Keratinocyte (primary cell): ENCODE measurements around the gene MRTO4. TPM values are rescaled to one million over a fixed set of nuclear protein-coding genes. Genes with fewer than 3 reads are reported as not detected.

Experiments used
- DNase-seq: peaks from one replicate; pipeline ENCODE4 v3.0.0-alpha.2; 2011; ENCODE audit warnings: low read depth, missing footprints, low spot score
- FAIRE-seq: peaks from 2 replicates; lab custom pipeline; 2011; peaks lifted over from hg19 to GRCh38; lab: Jason Lieb, UNC
- H2AFZ ChIP-seq: 2 replicates; pipeline ENCODE4 v1.6.0; 2012; ENCODE audit warnings: low read length, control low read depth, inconsistent platforms; ENCODE audit not compliant: control insufficient read depth
- H3K27ac ChIP-seq: 2 replicates; pipeline ENCODE4 v1.5.1; 2011; ENCODE audit warnings: low read length; ENCODE audit not compliant: control insufficient read depth, insufficient read depth
- H3K27me3 ChIP-seq: 3 replicates; pipeline ENCODE4 v1.6.0; 2011; ENCODE audit warnings: low read length; ENCODE audit not compliant: control insufficient read depth, insufficient read depth; ENCODE audit errors: extremely low read depth
- H3K36me3 ChIP-seq, 2 experiments: 2 replicates in 1 of 2; 3 replicates in 1 of 2; pipeline ENCODE4 v1.5.1; 2011; ENCODE audit warnings: low read length in 2 of 2, mild to moderate bottlenecking in 1 of 2; ENCODE audit not compliant: control insufficient read depth in 2 of 2, insufficient read depth in 2 of 2; ENCODE audit errors: extremely low read depth in 1 of 2
- H3K4me1 ChIP-seq: 3 replicates; pipeline ENCODE4 v1.5.1; 2011; ENCODE audit warnings: low read length; ENCODE audit not compliant: control insufficient read depth, insufficient read depth; ENCODE audit errors: extremely low read depth
- H3K4me2 ChIP-seq: 3 replicates; pipeline ENCODE4 v1.6.0; 2011; ENCODE audit warnings: low read depth, low read length; ENCODE audit not compliant: control insufficient read depth, insufficient read depth; ENCODE audit errors: extremely low read depth
- H3K4me3 ChIP-seq, 3 experiments: fragments of 200-600 bp in 1 of 3; sonication (generic) in 1 of 3; 2 replicates in 2 of 3; 3 replicates in 1 of 3; pipeline ENCODE4 v1.5.1; 2011 to 2016; ENCODE audit warnings: low read length in 3 of 3, mild to moderate bottlenecking in 3 of 3, control low read depth in 2 of 3, inconsistent platforms in 1 of 3, low read depth in 1 of 3, mixed read lengths in 1 of 3, mixed run types in 1 of 3, moderate library complexity in 1 of 3; ENCODE audit not compliant: control insufficient read depth in 2 of 3, insufficient read depth in 2 of 3; ENCODE audit errors: extremely low read depth in 1 of 3
- H3K79me2 ChIP-seq: 2 replicates; pipeline ENCODE4 v1.6.0; 2012; ENCODE audit warnings: low read length; ENCODE audit not compliant: control insufficient read depth, insufficient read depth
- H3K9ac ChIP-seq: 3 replicates; pipeline ENCODE4 v1.6.0; 2011; ENCODE audit warnings: low read length; ENCODE audit not compliant: control insufficient read depth, insufficient read depth; ENCODE audit errors: extremely low read depth
- H3K9me1 ChIP-seq: 3 replicates; pipeline ENCODE4 v1.6.0; 2011; ENCODE audit warnings: low read length; ENCODE audit not compliant: control insufficient read depth, insufficient read depth; ENCODE audit errors: extremely low read depth
- H3K9me3 ChIP-seq: 2 replicates; pipeline ENCODE4 v1.5.1; 2012; ENCODE audit warnings: low read depth, low read length; ENCODE audit not compliant: control insufficient read depth
- H4K20me1 ChIP-seq: 3 replicates; pipeline ENCODE4 v1.6.0; 2011; ENCODE audit warnings: low read length; ENCODE audit not compliant: control insufficient read depth, insufficient read depth; ENCODE audit errors: extremely low read depth
- CTCF ChIP-seq, 3 experiments: IDR thresholded peaks in 1 of 3; conservative IDR thresholded peaks in 1 of 3; optimal IDR thresholded peaks in 1 of 3; 2 replicates in 2 of 3; 3 replicates in 1 of 3; pipeline versions ENCODE3 to v1.5.1; 2011; ENCODE audit warnings: low read length in 3 of 3, mild to moderate bottlenecking in 3 of 3, moderate library complexity in 2 of 3, control low read depth in 1 of 3, inconsistent platforms in 1 of 3; ENCODE audit not compliant: insufficient read depth in 2 of 3; ENCODE audit errors: extremely low read depth in 1 of 3
- EZH2 ChIP-seq: IDR thresholded peaks from one replicate; pipeline ENCODE4 v1.6.1; 2012; ENCODE audit warnings: inconsistent platforms, mild to moderate bottlenecking, low read length, moderate library complexity
- dilution Hi-C: fragments of 300-500 bp; cut with MboI; formaldehyde crosslinking; loops from one replicate; pipeline ENCODE4 v1.7.0; 2020; ENCODE audit warnings: low sequenced_read_pairs; ENCODE audit not compliant: extremely low pct_ligation_motif_present
- polyA plus RNA-seq, 5 experiments: library from polyadenylated mRNA; depleted of rRNA in 3 of 5; stranded (reverse) in 3 of 5; stranded (forward) in 1 of 5; unstranded in 1 of 5; fragments of >200 nt; gene quantifications; 1 replicate in 1 of 5; 2 replicates in 3 of 5; 3 replicates in 1 of 5; pipeline versions ENCODE4 v1.2.1 to v1.2.3, GENCODE V29; 2011 to 2012; ENCODE audit warnings: missing spikeins in 2 of 5, low read depth in 1 of 5, low replicate concordance in 1 of 5

The MRTO4 gene
- polyA plus RNA-seq, 1 donor (not counting 4 experiments of a cell fraction or from before 2014, with no cell fraction given), result 50.2 TPM

GRCh38 chr1:19205403-19205802, 46.2 kb upstream of the MRTO4 start:
- Histone ChIP-seq H3K36me3 (peaks cover 6 to 9% of the 10 kb centered on the region in 2 experiments), H2AFZ (no peak overlapping the region), H3K27me3 (no peaks in the 10 kb centered on the region), H3K9me3 (no peaks in the 10 kb centered on the region), H3K9ac (no peak overlapping the region), H3K4me1 (peaks cover 23% of the 10 kb centered on the region), H4K20me1 (peaks cover 11% of the 10 kb centered on the region), H3K4me3 (no peak overlapping the region), H3K9me1 (no peaks in the 10 kb centered on the region), H3K79me2 (peaks cover 93% of the 10 kb centered on the region), H3K4me2 (no peak overlapping the region), H3K27ac (no peak overlapping the region)
- no peak for FAIRE-seq
- DNase-seq, result no peak
- dilution Hi-C loops, result no loop called here
- no peak for TF ChIP-seq CTCF (optimal IDR thresholded peaks at IDR 0.05 in 1 of 3, IDR thresholded peaks at IDR 0.05 in 1 of 3, conservative IDR thresholded peaks at IDR 0.05 in 1 of 3; ENCODE audit: extremely low read depth in 1 of 3, insufficient read depth in 2 of 3, low read length in 3 of 3)
- TF ChIP-seq EZH2, result no peak

- DNase-seq (no peak), FAIRE-seq (no peak)
- dilution Hi-C loops, result no loop called here
- Histone ChIP-seq H4K20me1 (peaks cover 11% of the 10 kb centered on the region), H2AFZ (no peak overlapping the region), H3K27me3 (no peaks in the 10 kb centered on the region), H3K9me1 (no peaks in the 10 kb centered on the region), H3K4me3 (no peak overlapping the region), H3K27ac (no peak overlapping the region), H3K9ac (no peak overlapping the region), H3K36me3 (peaks cover 4 to 5% of the 10 kb centered on the region in 2 experiments), H3K9me3 (no peaks in the 10 kb centered on the region), H3K4me2 (no peak overlapping the region), H3K4me1 (peaks cover 26% of the 10 kb centered on the region), H3K79me2 (peaks cover 94% of the 10 kb centered on the region)
- TF ChIP-seq CTCF (optimal IDR thresholded peaks at IDR 0.05 in 1 of 3, IDR thresholded peaks at IDR 0.05 in 1 of 3, conservative IDR thresholded peaks at IDR 0.05 in 1 of 3; ENCODE audit: extremely low read depth in 1 of 3, insufficient read depth in 2 of 3, low read length in 3 of 3), result no peak
- no peak for TF ChIP-seq EZH2
These were observed 45.8 kb upstream of the MRTO4 start for GRCh38 chr1:19205845-19206244.
